Activated CD4-positive, CD25-positive, alpha-beta regulatory T cell treated with anti-CD3 and anti-CD28 coated beads, Interleukin-2, amount 50 U/mL, for 24 hours (primary cell): ENCODE data around the gene LRPAP1.
"Not testable (repeated sequence)": the region's sequence is repeated elsewhere in the genome, so short reads cannot be mapped to it uniquely, and the experiment has no call there.

Source experiments
- ATAC-seq, 2 donors: fragments of 150-1000 bp; cut with Tn5 transposase; one replicate each; pipeline ENCODE4 v1.10.0; 2021; ENCODE audit warnings: mild to moderate bottlenecking in 1 of 2, moderate library complexity in 1 of 2

Gene LRPAP1

GRCh38 chr4:3517731-3518510 lies 14.3 kb downstream of the LRPAP1 start:
- ATAC-seq: no peak

- no peak for ATAC-seq
These were observed 15.1 kb downstream of the LRPAP1 start for GRCh38 chr4:3516836-3517730.

GRCh38 chr4:3516061-3516835 lies 16.0 kb downstream of the LRPAP1 start:
- ATAC-seq: no peak

- ATAC-seq: no peak
These were observed 16.6 kb downstream of the LRPAP1 start for GRCh38 chr4:3515646-3516045.

- ATAC-seq: no peak
These were observed 17.3 kb downstream of the LRPAP1 start for GRCh38 chr4:3514806-3515501.

DNA sequence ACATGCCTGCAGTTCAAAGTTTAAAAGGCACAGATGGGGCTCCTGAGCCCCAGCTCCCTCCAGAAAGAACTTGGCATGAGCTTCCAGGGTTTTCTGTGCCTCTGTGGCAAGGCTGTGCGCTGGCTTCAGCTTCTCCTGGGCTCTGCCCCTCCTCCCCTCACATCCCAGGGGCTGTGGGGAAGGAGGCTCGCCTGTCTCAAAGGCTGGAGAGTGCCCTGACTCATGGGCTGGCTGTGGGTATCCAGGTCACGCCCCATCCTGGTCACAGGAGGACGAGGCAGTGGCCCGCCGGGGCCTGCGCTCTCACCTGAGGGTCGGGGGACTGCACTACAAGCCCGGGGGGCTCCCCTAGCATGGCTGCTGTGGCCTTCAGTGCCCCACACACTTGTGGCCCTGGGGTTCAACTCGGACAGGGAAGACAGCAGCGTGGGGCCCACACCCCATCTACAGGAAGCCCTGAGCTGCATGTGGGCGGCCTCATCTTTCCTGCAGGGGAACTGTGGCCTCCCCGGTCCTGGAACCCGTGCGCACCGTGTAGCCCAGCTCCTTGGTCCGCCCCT lies 17.9 kb downstream of the LRPAP1 start:
- no peak for ATAC-seq

- no peak for ATAC-seq
These were observed 18.4 kb downstream of the LRPAP1 start for GRCh38 chr4:3513807-3514206.

DNA sequence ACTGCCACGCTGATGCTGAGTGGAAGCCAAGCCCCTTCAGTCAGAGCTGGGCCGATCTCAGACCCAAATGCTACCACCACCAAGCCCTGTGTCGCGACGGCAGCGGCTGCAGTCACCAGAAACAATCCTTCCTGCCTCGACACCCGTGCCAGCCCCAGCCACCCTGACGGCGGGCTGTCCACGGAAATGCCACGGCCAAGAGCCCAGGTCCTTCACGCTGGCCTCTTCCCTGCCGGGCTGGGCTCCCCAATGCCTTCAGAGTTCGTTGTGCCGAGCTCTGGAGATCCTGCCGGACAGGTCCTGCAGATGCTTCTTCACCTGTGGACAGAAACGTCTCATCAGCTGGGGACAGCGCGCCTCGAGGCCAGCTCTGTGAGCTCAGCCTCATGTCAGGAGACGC lies 19.5 kb downstream of the LRPAP1 start:
- no peak for ATAC-seq

DNA sequence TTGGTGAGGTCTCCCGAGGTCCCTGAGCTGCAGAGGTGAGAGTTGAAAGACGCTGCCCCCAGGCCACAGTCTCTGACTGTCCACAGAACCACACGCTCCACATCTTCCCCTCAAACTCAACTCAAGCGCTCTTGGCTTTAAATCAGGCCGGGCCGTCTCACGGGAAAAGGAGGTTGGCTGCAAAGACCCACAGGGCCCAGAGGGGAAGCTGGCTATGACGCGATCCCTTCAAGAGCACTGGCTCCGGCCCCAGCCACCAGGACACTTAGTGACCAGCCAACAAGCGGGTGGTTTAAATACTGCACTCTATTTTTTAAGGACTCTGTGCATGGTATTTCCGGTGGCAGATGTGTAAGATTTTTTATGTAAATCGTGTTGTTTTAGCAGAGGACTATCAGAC lies 19.9 kb downstream of the LRPAP1 start:
- no peak for ATAC-seq

GRCh38 chr4:3511601-3512000 lies 20.6 kb downstream of the LRPAP1 start:
- ATAC-seq: not testable (repeated sequence)

GRCh38 chr4:3511187-3511586 lies 21.0 kb downstream of the LRPAP1 start:
- ATAC-seq: no peak

- ATAC-seq: no peak
These were observed 21.7 kb downstream of the LRPAP1 start for GRCh38 chr4:3510481-3510880.

DNA sequence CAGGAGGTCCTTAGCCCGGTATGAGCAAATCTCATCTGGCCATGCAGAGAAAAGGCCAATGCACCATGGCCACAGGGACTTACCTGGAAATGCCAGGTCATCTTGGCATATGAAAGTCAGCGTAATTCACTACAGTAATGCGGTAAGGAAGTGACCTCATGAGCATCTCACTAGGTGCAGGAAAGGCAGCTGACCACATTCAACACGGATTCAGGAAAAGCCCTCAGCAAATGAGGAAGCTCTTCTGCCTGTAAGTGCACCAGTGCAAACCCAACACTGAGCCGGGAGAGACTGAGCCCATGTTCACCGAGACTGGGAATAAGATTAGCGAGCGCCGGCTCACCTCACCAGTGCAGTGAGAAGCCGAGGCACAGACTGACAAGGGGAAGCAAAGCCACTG lies 23.7 kb downstream of the LRPAP1 start:
- ATAC-seq: no peak

DNA sequence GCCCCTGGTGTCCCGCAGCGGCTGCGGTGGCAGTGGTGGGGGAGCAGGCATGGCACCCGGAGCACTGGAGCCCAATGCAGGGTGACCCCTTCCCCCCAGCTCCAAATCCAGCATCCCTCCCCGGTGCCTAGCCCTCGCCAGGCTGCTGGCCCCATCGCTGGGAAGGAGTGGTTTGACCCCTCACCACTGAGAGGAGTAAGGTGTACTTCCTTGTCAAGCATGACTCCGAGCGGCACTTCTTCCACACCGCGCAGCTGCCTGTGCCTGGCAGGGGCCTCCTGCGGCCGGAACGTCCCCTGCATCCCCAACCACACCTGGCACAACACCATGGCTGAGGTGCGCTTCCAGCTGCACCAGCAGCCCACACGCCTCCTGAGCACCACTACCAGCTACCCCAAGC lies 27.0 kb downstream of the LRPAP1 start:
- ATAC-seq: no peak

DNA sequence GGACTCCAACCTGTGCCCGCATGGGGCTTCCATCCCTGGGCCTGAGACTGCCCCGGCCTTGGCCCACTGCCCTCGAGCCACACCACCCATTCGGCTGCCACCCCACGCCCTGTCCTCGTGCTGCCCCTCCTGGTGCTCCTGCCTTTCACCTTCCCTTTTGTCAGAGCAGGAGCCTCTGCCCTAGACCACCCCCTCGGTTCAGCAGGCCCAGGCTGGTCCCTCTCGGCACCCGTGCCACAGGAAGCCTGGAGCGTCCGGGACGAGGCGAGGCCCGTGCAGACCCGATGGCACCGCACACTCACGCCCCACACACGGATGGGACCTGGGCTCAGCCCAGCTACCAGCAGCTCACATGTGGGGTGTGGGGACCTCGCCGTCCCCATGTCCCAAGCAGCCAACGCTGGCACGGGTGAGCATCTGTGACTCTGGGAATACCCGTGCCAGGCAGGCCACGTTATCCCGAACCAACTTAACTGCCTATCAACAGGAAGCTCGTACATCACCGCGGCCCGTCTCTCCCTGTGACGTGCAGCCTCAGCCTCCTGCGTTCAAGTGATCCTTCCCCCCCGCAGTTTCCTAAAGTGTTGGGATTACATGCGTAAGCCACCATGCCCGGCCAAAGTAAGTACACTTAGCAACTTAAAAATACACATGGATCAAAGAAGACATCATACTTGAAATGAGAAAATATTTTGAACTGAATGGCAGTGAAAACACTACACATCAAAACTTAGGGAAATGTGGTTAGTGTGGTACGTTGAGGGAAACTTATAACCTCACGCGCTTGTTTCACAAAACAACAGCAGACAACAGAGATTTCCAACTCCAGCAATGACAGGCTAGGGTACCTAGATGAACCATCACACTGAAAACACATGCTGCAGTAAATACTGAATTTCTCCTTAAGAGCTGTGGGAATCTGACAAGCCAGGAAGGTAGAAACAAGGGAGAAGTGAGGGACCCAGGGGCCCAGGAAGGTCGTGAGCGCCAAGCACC lies 29.0 kb downstream of the LRPAP1 start:
- no peak for ATAC-seq

- ATAC-seq: no peak
These were observed 30.3 kb downstream of the LRPAP1 start for GRCh38 chr4:3501825-3502425.

DNA sequence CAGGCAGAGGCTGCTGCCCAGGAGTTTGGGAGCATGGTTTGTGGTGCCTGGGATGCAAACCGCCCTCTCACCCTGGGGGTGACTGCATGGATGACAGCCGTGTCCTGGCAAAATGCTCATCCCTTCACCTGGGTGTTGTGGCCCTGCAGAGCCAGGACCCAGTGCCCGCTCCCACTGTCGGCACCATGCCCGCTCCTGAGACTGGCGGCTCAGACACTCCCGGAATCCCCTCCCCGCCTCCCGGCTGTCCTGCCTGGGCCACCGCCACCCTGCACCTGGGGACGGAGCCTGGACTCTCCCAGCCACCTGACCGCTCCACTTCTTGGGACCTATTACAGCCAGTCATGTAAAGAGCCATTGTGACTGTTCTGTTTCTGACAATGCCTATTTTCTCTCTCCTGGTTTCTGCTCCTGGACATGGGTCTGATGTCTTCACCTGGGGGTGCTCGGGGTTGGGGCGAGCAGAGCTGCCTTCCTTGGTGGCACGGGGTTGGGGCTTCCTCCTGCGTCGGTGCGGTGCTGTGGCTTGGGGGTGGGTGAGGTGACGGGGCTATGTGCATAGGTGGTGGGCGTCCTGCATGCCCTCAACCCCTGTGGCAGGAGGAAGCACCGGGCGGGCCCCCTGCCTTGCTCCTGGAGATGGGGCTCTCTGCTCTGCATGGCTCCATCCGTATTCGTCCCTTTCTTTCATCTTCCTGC lies 30.9 kb downstream of the LRPAP1 start:
- no peak for ATAC-seq

GRCh38 chr4:3500634-3501101 lies 31.6 kb downstream of the LRPAP1 start:
- ATAC-seq: no peak

DNA sequence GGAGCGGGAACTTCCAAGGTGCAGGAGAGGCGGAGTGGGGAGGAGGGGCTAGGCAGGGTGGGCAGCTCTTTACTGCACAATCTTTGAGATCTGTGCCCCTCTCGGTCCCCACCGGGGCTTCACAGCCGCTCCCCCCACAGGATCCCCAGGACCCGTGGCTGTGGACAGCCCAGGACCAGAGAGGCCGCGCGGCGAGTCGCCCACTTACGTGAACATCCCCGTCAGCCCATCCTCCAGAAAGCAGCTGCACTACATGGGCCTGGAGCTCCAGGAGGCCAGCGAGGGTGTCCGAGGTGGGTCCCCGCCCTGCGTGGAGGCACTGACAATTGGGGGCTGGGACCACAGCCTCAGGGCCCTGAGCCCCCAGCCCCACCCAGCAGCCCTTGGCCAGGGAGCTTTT lies 32.1 kb downstream of the LRPAP1 start:
- ATAC-seq: no peak

DNA sequence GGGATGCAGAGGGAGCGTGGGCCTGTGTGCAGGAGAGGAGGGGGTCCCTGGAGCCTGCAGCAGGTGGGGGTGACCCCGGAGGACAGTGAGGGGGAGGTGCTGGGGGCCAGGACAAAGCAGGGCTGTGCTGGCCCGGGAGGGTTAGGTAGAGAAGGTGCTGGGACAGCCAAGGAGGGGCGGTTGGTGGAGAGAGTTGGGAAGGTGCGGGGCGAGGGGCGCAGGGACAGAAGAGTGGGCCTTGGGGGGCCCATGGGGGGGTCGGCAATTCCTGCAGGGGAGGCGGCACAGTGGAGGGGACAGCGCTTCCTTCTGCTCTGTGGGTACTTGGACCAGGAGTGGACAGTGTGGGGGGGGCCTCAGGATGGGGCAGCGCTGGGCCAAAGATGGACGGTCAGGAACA lies 32.5 kb downstream of the LRPAP1 start:
- ATAC-seq: peak in 1 of 2 donors; percentile 23
